Activated T-cell treated with anti-CD3 and anti-CD28 coated beads, Interleukin-2, amount 50 U/mL, for 24 hours (primary cell): ENCODE results near the gene TSPAN15.

ENCODE experiments used
- DNase-seq: peaks from one replicate; pipeline ENCODE4 v3.0.0-alpha.2; 2020
- H3K27ac Mint-ChIP-seq: 2 replicates; pipeline ENCODE4 v1.8.0; 2020; ENCODE audit warnings: mild to moderate bottlenecking, mixed read lengths
- H3K27me3 Mint-ChIP-seq: 2 replicates; pipeline ENCODE4 v1.8.0; 2020; ENCODE audit warnings: mixed read lengths
- H3K36me3 Mint-ChIP-seq: 2 replicates; pipeline ENCODE4 v1.8.0; 2020; ENCODE audit warnings: low read depth, mixed read lengths
- H3K4me1 Mint-ChIP-seq: 2 replicates; pipeline ENCODE4 v1.8.0; 2020; ENCODE audit warnings: low read depth, mixed read lengths
- H3K4me3 Mint-ChIP-seq: 2 replicates; pipeline ENCODE4 v1.8.0; 2020; ENCODE audit warnings: mild to moderate bottlenecking, moderate library complexity, mixed read lengths
- H3K9me3 Mint-ChIP-seq: 2 replicates; pipeline ENCODE4 v1.8.0; 2020; ENCODE audit warnings: mixed read lengths

Gene TSPAN15

GRCh38 chr10:69425511-69426298 lies 25.6 kb upstream of the TSPAN15 start:
- Mint-ChIP-seq H3K27ac (no peak overlapping the region), H3K4me3 (no peak overlapping the region), H3K36me3 (no peaks in the 10 kb centered on the region), H3K27me3 (no peaks in the 10 kb centered on the region), H3K9me3 (no peaks in the 10 kb centered on the region), H3K4me1 (peaks cover 48% of the 10 kb centered on the region)
- no peak for DNase-seq

GRCh38 chr10:69426376-69426727 lies 24.9 kb upstream of the TSPAN15 start:
- DNase-seq, result no peak
- Mint-ChIP-seq H3K4me3 (no peak overlapping the region), H3K36me3 (no peaks in the 10 kb centered on the region), H3K27ac (no peak overlapping the region), H3K27me3 (no peaks in the 10 kb centered on the region), H3K4me1 (peaks cover 48% of the 10 kb centered on the region), H3K9me3 (no peaks in the 10 kb centered on the region)

- Mint-ChIP-seq H3K27ac (no peak overlapping the region), H3K9me3 (no peaks in the 10 kb centered on the region), H3K4me3 (no peak overlapping the region), H3K36me3 (no peaks in the 10 kb centered on the region), H3K4me1 (peaks cover 42% of the 10 kb centered on the region), H3K27me3 (no peaks in the 10 kb centered on the region)
- DNase-seq, result no peak
Measured at GRCh38 chr10:69428165-69428564, 23.1 kb upstream of the TSPAN15 start.

DNA sequence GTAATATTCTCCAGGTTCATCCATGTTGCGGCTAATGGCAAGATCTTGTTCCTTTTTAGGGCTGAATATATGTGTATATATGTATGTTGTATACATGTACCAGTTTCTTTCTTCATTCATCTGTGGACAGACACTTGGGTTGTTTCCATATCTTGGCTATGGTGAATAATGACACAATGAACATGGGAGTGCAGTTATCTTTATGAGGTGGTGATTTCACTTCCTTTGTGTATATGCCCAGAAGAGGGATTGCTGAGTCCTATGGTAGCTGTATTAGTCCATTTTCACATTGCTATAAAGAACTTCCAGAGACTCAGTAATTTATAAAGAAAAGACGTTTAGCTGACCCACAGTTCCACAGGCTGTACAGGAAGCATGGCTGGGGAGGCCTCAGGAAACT lies 17.1 kb upstream of the TSPAN15 start:
- Mint-ChIP-seq H3K36me3 (no peaks in the 10 kb centered on the region), H3K9me3 (no peaks in the 10 kb centered on the region), H3K27ac (no peak overlapping the region), H3K27me3 (peaks cover 4% of the 10 kb centered on the region), H3K4me1 (no peaks in the 10 kb centered on the region), H3K4me3 (no peak overlapping the region)
- no peak for DNase-seq

DNA sequence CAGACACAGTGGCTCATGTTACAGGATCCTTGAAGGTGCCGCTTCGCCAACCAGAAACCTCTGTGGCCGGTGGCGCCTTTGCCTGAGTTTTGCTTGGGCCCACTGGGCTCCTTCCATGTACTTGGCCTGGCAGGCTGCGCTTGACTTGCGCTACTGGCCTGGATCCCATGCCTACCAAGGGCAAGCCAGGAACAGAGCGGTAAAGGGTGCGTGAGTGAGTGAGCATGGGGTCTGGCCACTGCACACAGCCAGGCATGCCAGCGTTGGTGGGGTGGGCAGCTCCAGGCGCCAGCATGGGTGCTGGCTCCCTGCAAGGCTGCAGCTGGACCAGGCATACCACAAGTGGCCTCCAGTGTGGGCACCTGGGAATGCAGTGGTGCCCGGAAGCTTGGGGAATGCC lies 16.3 kb upstream of the TSPAN15 start:
- Mint-ChIP-seq H3K27me3 (peaks cover 4% of the 10 kb centered on the region), H3K4me3 (no peak overlapping the region), H3K9me3 (no peaks in the 10 kb centered on the region), H3K27ac (no peak overlapping the region), H3K36me3 (no peaks in the 10 kb centered on the region), H3K4me1 (no peaks in the 10 kb centered on the region)
- DNase-seq, result no peak

DNA sequence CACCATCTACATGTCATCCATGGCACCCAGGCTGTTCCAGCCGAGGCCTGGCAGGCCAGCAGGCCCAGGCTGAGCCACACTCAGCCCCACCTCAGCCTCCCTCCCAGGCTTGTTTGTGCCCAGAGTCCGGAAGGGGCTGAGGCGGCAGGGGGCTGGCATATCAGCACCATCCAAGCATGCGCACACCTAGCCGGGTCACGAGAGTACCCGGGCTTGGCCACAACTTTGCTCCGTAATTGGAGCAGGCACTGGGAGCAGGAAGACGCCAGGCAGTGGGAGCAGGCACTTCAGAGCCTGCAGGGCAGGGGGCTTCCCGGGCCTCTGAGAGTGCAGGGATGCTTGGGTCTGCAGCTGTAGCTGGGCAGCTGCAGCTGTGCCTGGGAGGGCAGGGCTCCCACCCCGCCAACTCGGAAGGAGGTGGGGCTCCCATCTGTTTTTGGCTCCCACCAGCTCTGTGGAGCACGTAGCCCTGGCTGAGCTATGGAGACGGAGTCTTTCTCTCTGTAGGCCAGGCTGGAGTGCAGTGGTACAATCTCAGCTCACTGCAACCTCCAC lies 15.2 kb upstream of the TSPAN15 start:
- DNase-seq, result no peak
- H3K4me3 Mint-ChIP-seq, result no peak overlapping the region
- H3K36me3 Mint-ChIP-seq, result no peaks in the 10 kb centered on the region
- no peaks in the 10 kb centered on the region for H3K4me1 Mint-ChIP-seq
- H3K9me3 Mint-ChIP-seq, result no peaks in the 10 kb centered on the region
- H3K27ac Mint-ChIP-seq, result no peak overlapping the region
- H3K27me3 Mint-ChIP-seq, result peaks cover 4% of the 10 kb centered on the region

DNA sequence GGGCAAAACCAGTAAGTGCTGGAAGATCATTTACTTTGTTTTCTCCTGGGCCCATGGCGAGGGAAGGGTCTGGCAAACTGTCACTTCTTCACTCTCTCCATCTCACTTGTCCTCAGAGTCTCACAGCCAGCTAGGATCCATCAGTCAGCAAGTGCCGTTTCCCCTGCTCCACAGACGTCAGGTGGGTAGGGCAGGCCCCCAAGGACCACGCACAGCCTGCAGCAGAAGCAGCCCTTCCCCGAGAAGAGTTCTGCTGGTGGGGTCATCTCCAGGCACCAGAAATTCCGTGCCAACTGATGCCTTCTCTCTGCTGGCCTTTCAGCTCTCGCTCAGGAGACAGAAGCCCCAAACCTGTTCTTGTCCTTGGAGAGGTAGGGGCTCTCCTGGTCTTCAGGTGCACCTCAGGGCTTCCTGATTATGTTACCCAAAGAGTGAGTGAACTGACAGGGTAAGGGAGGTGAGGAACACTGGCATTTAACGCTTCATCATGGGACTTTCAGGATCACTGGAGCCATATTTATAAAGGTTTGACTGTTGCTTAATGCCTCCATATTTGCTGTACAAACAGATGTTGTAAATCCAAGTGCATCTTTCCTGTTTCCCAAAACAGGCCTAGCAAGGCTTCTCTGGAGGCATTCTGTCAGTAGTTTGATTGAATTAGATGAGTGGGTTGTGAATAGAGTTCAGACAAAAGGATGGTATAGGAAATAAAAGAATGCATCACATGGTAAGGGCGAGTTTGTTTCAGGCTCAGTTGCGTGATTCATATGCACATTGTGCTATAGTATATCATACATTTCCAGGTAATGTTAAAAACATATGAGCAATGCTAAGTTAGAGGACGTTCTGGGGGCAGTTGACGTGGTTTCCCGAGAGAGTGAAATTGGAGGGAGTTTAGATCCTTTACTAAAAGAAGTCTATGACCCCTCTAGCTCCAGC lies 13.7 kb upstream of the TSPAN15 start:
- H3K4me1 Mint-ChIP-seq, result no peaks in the 10 kb centered on the region
- H3K27me3 Mint-ChIP-seq, result peaks cover 4% of the 10 kb centered on the region
- no peak overlapping the region for H3K27ac Mint-ChIP-seq
- no peaks in the 10 kb centered on the region for H3K9me3 Mint-ChIP-seq
- no peak for DNase-seq
- H3K36me3 Mint-ChIP-seq, result no peaks in the 10 kb centered on the region
- H3K4me3 Mint-ChIP-seq, result no peak overlapping the region

- no peak overlapping the region for H3K4me3 Mint-ChIP-seq
- no peak for DNase-seq
- H3K9me3 Mint-ChIP-seq, result no peaks in the 10 kb centered on the region
- H3K27me3 Mint-ChIP-seq, result peaks cover 4% of the 10 kb centered on the region
- H3K36me3 Mint-ChIP-seq, result no peaks in the 10 kb centered on the region
- H3K27ac Mint-ChIP-seq, result no peak overlapping the region
- H3K4me1 Mint-ChIP-seq, result no peaks in the 10 kb centered on the region
Measured at GRCh38 chr10:69438536-69439349, 12.5 kb upstream of the TSPAN15 start.

DNA sequence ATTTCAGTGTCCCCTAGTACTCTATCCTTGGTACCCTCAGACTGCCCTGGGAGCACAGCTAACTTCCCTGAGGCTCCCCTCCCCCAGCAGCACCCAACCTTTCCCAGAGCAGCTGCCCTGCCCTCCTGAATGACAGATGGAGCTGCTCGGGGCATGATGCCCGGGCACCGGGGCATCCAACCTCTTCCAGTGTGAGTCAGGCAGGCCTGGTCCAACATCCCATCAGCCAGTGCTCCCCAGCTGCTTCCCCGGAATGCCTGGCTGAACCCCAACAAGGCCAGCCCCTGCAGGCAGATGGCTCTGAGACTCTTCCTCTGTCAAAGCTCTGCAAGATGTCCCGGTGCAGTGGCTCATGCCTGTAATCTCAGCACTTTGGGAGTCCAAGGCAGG lies 11.9 kb upstream of the TSPAN15 start:
- Mint-ChIP-seq H3K36me3 (no peaks in the 10 kb centered on the region), H3K9me3 (no peaks in the 10 kb centered on the region), H3K4me3 (no peak overlapping the region), H3K27ac (no peak overlapping the region), H3K27me3 (peaks cover 6% of the 10 kb centered on the region), H3K4me1 (no peaks in the 10 kb centered on the region)
- no peak for DNase-seq

GRCh38 chr10:69439813-69440506 lies 11.3 kb upstream of the TSPAN15 start:
- Mint-ChIP-seq H3K4me1 (no peaks in the 10 kb centered on the region), H3K27me3 (peaks cover 7% of the 10 kb centered on the region), H3K36me3 (no peaks in the 10 kb centered on the region), H3K4me3 (no peak overlapping the region), H3K9me3 (no peaks in the 10 kb centered on the region), H3K27ac (no peak overlapping the region)
- DNase-seq, result no peak

DNA sequence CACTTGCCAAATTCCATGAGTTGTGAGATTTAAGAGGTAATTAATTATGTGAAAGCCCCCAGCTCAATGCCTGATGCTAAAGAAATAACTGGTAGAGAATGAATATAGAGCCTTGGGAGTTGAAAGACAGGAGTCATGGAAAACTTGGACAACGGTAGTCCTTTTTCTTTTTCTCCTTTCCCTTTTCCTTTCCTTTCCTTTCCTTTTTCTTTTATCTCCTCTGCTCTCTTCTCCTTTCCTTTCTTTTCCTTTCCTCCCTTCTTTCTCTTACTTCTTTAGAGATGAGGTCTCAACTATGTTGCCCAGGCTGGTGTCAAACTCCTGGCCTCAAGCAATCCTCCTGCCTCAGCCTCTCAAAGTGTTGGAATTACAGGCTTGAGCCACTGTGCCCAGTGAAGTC lies 7.9 kb upstream of the TSPAN15 start:
- Mint-ChIP-seq H3K4me3 (no peak overlapping the region), H3K9me3 (no peaks in the 10 kb centered on the region), H3K27ac (no peak overlapping the region), H3K27me3 (peaks cover 8% of the 10 kb centered on the region), H3K4me1 (no peaks in the 10 kb centered on the region), H3K36me3 (no peaks in the 10 kb centered on the region)
- no peak for DNase-seq

DNA sequence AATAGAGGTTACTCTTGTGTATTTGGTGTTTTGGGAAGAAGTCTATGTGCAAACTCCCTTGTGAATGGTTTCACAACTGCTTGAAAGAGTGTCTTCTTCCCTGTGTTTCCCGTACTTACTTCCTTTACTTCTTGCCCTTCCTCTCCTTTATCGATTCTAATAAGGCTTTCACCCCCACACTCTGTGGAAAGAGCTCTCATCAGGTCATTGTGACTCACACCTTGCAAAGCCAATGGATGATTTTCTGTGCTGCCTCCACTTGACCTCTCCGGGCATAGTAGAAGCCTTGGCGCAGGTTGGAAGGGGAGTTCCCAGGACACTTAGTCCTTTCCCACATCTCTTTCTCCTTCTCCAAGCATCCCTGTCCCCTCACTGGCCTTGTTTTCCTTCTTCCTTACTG lies 6.2 kb upstream of the TSPAN15 start:
- peaks cover 4% of the 10 kb centered on the region for H3K4me1 Mint-ChIP-seq
- H3K27ac Mint-ChIP-seq, result no peak overlapping the region
- peaks cover 5% of the 10 kb centered on the region for H3K27me3 Mint-ChIP-seq
- no peak for DNase-seq
- no peaks in the 10 kb centered on the region for H3K9me3 Mint-ChIP-seq
- no peak overlapping the region for H3K4me3 Mint-ChIP-seq
- H3K36me3 Mint-ChIP-seq, result no peaks in the 10 kb centered on the region

- no peak for DNase-seq
- H3K9me3 Mint-ChIP-seq, result no peaks in the 10 kb centered on the region
- peaks cover 5% of the 10 kb centered on the region for H3K27me3 Mint-ChIP-seq
- no peaks in the 10 kb centered on the region for H3K36me3 Mint-ChIP-seq
- no peak overlapping the region for H3K27ac Mint-ChIP-seq
- no peak overlapping the region for H3K4me3 Mint-ChIP-seq
- H3K4me1 Mint-ChIP-seq, result peaks cover 7% of the 10 kb centered on the region
Measured at GRCh38 chr10:69446229-69446628, 5.0 kb upstream of the TSPAN15 start.

DNA sequence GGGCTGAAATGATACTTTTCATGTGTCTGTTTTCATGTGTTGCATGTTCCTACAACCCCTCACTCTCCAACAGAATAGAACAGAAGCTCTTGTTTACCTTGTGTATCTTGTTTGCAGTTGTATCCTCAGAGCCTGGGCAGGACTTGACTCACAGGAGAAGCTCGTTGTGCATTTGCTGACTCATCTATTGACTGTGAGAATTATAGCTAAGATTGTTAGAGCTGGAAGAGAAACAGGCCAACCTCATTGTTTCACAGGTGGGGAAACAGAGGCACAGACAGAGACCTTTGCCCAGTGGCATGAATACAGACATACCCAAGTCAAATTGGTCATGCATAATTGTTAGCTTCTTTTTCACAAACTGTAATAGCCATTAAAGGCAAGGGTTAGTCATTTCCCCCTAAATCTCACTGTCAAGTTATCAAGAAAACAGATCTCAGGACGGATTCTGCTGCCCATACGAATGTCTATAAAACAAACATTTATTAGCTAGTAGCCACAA lies 4.6 kb upstream of the TSPAN15 start:
- Mint-ChIP-seq H3K4me1 (peaks cover 10% of the 10 kb centered on the region), H3K9me3 (no peaks in the 10 kb centered on the region), H3K27me3 (peaks cover 5% of the 10 kb centered on the region), H3K36me3 (no peaks in the 10 kb centered on the region), H3K4me3 (no peak overlapping the region), H3K27ac (no peak overlapping the region)
- no peak for DNase-seq
